Loucy (cell line): ENCODE results near the gene AK4.
"Not testable (repeated sequence)": the region's sequence is repeated elsewhere in the genome, so short reads cannot be mapped to it uniquely, and the experiment has no call there.

Experiments
- H2AFZ ChIP-seq: fragments of 200-600 bp; sonication (generic); 2 replicates; pipeline ENCODE4 v1.6.0; 2016; ENCODE audit warnings: antibody characterized with exemption, mild to moderate bottlenecking, low read length, moderate library complexity
- H3F3A ChIP-seq: fragments of 200-600 bp; 2 replicates; pipeline ENCODE4 v1.6.0; 2016; ENCODE audit warnings: antibody characterized with exemption, low read depth, mild to moderate bottlenecking
- H3K27me3 ChIP-seq: fragments of 200-600 bp; sonication (generic); 2 replicates; pipeline ENCODE4 v1.6.1; 2014; ENCODE audit warnings: low read length, mild to moderate bottlenecking; ENCODE audit not compliant: insufficient read depth, poor library complexity, severe bottlenecking
- H3K36me3 ChIP-seq: fragments of 200-600 bp; sonication (generic); 2 replicates; pipeline ENCODE4 v1.6.1; 2016; ENCODE audit warnings: low read length; ENCODE audit not compliant: insufficient read depth
- H3K4me1 ChIP-seq: fragments of 200-600 bp; sonication (generic); 2 replicates; pipeline ENCODE4 v1.5.1; 2014; ENCODE audit warnings: low read length, mild to moderate bottlenecking; ENCODE audit not compliant: insufficient read depth, poor library complexity, severe bottlenecking
- H3K4me2 ChIP-seq: fragments of 200-600 bp; sonication (generic); 2 replicates; pipeline ENCODE4 v1.6.0; 2014; ENCODE audit warnings: antibody characterized with exemption, low read length, low read depth, mild to moderate bottlenecking; ENCODE audit not compliant: poor library complexity, severe bottlenecking
- H3K4me3 ChIP-seq: fragments of 200-600 bp; sonication (generic); 2 replicates; pipeline ENCODE4 v1.5.1; 2014; ENCODE audit warnings: low read length, mild to moderate bottlenecking, mixed read lengths; ENCODE audit not compliant: poor library complexity, severe bottlenecking
- H3K79me2 ChIP-seq: fragments of 200-600 bp; sonication (generic); 2 replicates; pipeline ENCODE4 v1.6.1; 2014; ENCODE audit warnings: low read length; ENCODE audit not compliant: insufficient read depth
- H3K9ac ChIP-seq: fragments of 200-600 bp; sonication (generic); 2 replicates; pipeline ENCODE4 v1.6.0; 2014; ENCODE audit warnings: mild to moderate bottlenecking, low read depth, low read length, moderate library complexity; ENCODE audit not compliant: poor library complexity, severe bottlenecking
- H3K9me2 ChIP-seq: fragments of 200-600 bp; sonication (generic); replicated peaks from 2 replicates; pipeline ENCODE4 v1.6.1; 2016; ENCODE audit warnings: low read depth, low read length, mixed read lengths
- H3K9me3 ChIP-seq: fragments of 200-600 bp; sonication (generic); 2 replicates; pipeline ENCODE4 v1.6.1; 2014; ENCODE audit warnings: mild to moderate bottlenecking, antibody characterized with exemption, low read length, low read depth; ENCODE audit not compliant: insufficient read depth
- H4K20me1 ChIP-seq: fragments of 200-600 bp; sonication (generic); 2 replicates; pipeline ENCODE4 v1.6.0; 2014; ENCODE audit warnings: antibody characterized with exemption, low read length, mild to moderate bottlenecking; ENCODE audit not compliant: insufficient read depth, poor library complexity, severe bottlenecking
- EZH2phosphoT487 ChIP-seq: fragments of 200-600 bp; IDR thresholded peaks from 2 replicates; pipeline ENCODE4 v1.6.1; 2018; ENCODE audit warnings: antibody characterized with exemption, mild to moderate bottlenecking, moderate library complexity, borderline replicate concordance
- TF ChIP-seq, protein P1 (sequence below): fragments of 200-600 bp; sonication (generic); conservative IDR thresholded peaks from 2 replicates; pipeline ENCODE4 v1.5.1; 2014; ENCODE audit warnings: mild to moderate bottlenecking, antibody characterized with exemption, low read length

Gene AK4

DNA sequence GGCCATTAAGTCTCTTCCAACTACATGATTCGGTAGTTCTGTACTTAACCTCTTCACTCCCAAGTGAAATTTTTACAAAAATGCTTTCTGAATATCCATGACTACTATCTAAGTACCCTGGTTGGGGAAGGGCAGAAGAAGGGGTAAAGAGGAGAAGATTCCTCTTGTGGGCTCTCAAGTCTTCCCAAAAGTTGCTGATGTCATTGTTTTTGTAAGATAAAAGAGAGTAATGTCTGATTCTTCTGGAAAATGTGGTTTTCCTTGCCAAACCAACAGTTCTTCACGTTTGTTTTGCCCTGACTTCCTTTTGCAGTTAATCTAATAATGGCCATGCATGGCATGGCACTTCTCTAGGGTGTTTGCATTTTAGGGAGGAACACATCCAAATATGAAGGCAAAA is 34.7 kb upstream of the AK4 start:
- TF ChIP-seq EZH2phosphoT487: no peak
- TF ChIP-seq, protein P1, sequence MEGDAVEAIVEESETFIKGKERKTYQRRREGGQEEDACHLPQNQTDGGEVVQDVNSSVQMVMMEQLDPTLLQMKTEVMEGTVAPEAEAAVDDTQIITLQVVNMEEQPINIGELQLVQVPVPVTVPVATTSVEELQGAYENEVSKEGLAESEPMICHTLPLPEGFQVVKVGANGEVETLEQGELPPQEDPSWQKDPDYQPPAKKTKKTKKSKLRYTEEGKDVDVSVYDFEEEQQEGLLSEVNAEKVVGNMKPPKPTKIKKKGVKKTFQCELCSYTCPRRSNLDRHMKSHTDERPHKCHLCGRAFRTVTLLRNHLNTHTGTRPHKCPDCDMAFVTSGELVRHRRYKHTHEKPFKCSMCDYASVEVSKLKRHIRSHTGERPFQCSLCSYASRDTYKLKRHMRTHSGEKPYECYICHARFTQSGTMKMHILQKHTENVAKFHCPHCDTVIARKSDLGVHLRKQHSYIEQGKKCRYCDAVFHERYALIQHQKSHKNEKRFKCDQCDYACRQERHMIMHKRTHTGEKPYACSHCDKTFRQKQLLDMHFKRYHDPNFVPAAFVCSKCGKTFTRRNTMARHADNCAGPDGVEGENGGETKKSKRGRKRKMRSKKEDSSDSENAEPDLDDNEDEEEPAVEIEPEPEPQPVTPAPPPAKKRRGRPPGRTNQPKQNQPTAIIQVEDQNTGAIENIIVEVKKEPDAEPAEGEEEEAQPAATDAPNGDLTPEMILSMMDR: no peak
- Histone ChIP-seq H3K4me1 (no peaks in the 10 kb centered on the region), H4K20me1 (no peaks in the 10 kb centered on the region), H3K9me2 (no peaks in the 10 kb centered on the region), H3K9me3 (no peaks in the 10 kb centered on the region; the same call in 1 of the 2 replicates), H3K79me2 (no peaks in the 10 kb centered on the region), H3K4me3 (no peak overlapping the region), H3K27me3 (no peaks in the 10 kb centered on the region), H3F3A (no peaks in the 10 kb centered on the region; the same call in 1 of the 2 replicates), H3K36me3 (no peaks in the 10 kb centered on the region), H3K9ac (no peak overlapping the region), H2AFZ (no peak overlapping the region), H3K4me2 (no peak overlapping the region)

DNA sequence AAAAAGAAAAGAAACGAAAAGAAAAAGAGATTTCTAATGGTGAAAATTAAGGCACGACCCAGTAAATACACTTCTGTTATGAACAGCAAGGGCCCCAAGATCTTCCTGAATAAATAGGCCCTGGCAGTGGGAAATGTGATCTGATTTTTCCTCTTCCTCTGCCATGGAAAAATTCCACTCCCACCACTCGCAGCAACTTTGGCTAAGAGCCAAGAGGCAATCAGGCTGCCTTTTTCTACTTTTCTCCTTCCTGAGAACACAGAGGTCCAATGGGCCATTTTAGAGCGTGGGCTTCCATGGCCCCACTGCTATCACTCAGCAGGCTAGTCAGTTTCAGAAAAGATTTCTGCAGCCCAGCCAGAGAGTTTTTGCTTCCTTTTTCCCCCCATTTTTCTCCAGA is 33.7 kb upstream of the AK4 start:
- Histone ChIP-seq H3K9me3 (no peaks in the 10 kb centered on the region; the same call in 1 of the 2 replicates), H3F3A (no peaks in the 10 kb centered on the region; the same call in 1 of the 2 replicates), H2AFZ (no peak overlapping the region), H3K9me2 (no peaks in the 10 kb centered on the region), H3K79me2 (no peaks in the 10 kb centered on the region), H3K36me3 (no peaks in the 10 kb centered on the region), H4K20me1 (no peaks in the 10 kb centered on the region), H3K4me2 (no peak overlapping the region), H3K4me3 (no peak overlapping the region), H3K4me1 (no peaks in the 10 kb centered on the region), H3K9ac (no peak overlapping the region), H3K27me3 (no peaks in the 10 kb centered on the region)
- TF ChIP-seq EZH2phosphoT487: no peak
- TF ChIP-seq, protein P1: no peak

DNA sequence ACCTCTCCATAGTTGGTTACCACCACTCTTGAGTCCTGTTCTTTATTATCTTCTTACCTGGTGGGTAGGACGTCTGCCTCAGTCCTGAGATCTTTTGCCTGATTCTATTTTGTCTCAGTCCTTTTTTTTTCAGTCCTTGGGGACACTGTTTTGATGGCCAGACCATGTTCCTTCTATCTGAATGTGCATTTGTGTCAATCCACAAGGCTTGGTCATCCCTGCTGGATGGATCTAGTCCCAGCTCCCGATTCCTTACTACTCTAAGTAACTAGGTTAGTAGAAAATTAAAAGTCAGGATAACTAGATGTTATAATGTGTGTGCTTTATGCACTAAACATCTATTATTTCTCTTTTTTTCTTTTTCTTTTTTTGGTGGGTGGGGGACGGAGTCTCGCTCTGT is 28.1 kb upstream of the AK4 start:
- Histone ChIP-seq H3K4me3 (no peak overlapping the region), H3K4me1 (no peaks in the 10 kb centered on the region), H3K36me3 (no peaks in the 10 kb centered on the region), H3K9ac (no peak overlapping the region), H3K79me2 (no peaks in the 10 kb centered on the region), H3K9me3 (no peaks in the 10 kb centered on the region), H2AFZ (no peak overlapping the region), H3K4me2 (no peak overlapping the region), H3K9me2 (no peaks in the 10 kb centered on the region), H4K20me1 (no peaks in the 10 kb centered on the region), H3K27me3 (no peaks in the 10 kb centered on the region), H3F3A (no peaks in the 10 kb centered on the region; the same call in 1 of the 2 replicates)
- TF ChIP-seq, protein P1: no peak

DNA sequence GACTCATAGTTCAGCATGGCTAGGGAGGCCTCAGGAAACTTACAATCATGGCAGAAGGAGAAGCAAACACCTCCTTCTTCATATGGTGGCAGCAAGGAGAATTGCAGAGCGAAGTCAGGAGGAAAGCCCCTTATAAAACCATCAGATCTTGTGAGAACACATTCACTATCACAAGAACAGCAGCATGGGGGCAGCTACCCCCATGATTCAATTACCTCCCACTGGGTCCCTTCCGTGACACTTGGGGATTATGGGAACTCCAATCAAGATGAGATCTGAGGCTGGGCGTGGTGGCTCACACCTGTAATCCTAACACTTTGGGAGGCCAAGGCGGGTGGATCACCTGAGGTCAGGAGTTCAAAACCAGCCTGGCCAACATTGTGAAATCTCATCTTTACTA is 18.9 kb upstream of the AK4 start:
- not testable (repeated sequence) for H3K9me2 ChIP-seq, H3K9ac ChIP-seq, H3F3A ChIP-seq, H3K4me2 ChIP-seq, H4K20me1 ChIP-seq, H3K27me3 ChIP-seq, H3K36me3 ChIP-seq, H3K4me1 ChIP-seq, H3K4me3 ChIP-seq, H3K79me2 ChIP-seq, H2AFZ ChIP-seq, H3K9me3 ChIP-seq
